H1 (cell line): ENCODE results near the gene DPP10. TPM values are rescaled to one million over a fixed set of nuclear protein-coding genes. Genes with fewer than 3 reads are reported as not detected.

Experiments used
- CEBPB ChIP-seq: IDR thresholded peaks from 2 replicates; pipeline ENCODE4 v1.6.1; 2012; ENCODE audit warnings: low read depth, low read length
- EGR1 ChIP-seq: IDR thresholded peaks from 2 replicates; pipeline ENCODE4 v1.6.1; 2011; ENCODE audit warnings: low read depth, low read length, borderline replicate concordance
- HDAC6 ChIP-seq: IDR thresholded peaks from one replicate; pipeline ENCODE4 v1.7.1; 2012; ENCODE audit warnings: low read depth, mild to moderate bottlenecking, inconsistent platforms, low read length, moderate library complexity
- JUN ChIP-seq: IDR thresholded peaks from 2 replicates; pipeline ENCODE4 v1.6.1; 2011; ENCODE audit warnings: low read depth, mild to moderate bottlenecking, improper control_type of control experiment, low read length
- SP2 ChIP-seq: IDR thresholded peaks from 2 replicates; pipeline ENCODE4 v1.6.1; 2012; ENCODE audit warnings: mild to moderate bottlenecking, low read length, inconsistent platforms
- TAF1 ChIP-seq: IDR thresholded peaks from 2 replicates; pipeline ENCODE4 v1.6.1; 2011; ENCODE audit warnings: mild to moderate bottlenecking, low read depth, low read length
- polyA plus RNA-seq, 7 experiments: library from polyadenylated mRNA; depleted of rRNA in 3 of 7; stranded (reverse) in 5 of 7; unstranded in 2 of 7; fragments of >200 nt in 5 of 7; fragments of 200-250 nt in 2 of 7; gene quantifications; 1 replicate in 5 of 7; 2 replicates in 1 of 7; 4 replicates in 1 of 7; pipeline versions ENCODE4 v1.2.1 to v1.2.3, GENCODE V29; 2011 to 2013; ENCODE audit warnings: missing spikeins in 2 of 7, mixed read lengths in 2 of 7
- total RNA-seq: library from RNA; stranded (reverse); fragmentation: NEBNext Ultra II Directional; extraction: Animal tissue kit (Norgen Biotek cat#: 25700); gene quantifications from 2 replicates; pipeline ENCODE4 v1.2.1, GENCODE V29; 2021

Gene DPP10
- total and polyA plus RNA-seq, 2 of the 8 experiments (the other 6 are each of a cell fraction or from before 2014, with no cell fraction given) = 3.3 to 7.2 TPM

GRCh38 chr2:114729026-114729425 is 286.6 kb downstream of the DPP10 start (continued):
- no peak for TF ChIP-seq HDAC6
- no peak for TF ChIP-seq CEBPB
- no peak for TF ChIP-seq TAF1
- no peak for TF ChIP-seq EGR1
- TF ChIP-seq JUN = no peak
- TF ChIP-seq SP2 = no peak
